ENCODE measurements around the gene GNPTAB. TPM values are rescaled to one million over a fixed set of nuclear protein-coding genes. Genes with fewer than 3 reads are reported as not detected.

The GNPTAB gene
- total and polyA plus RNA-seq, 2 of the 8 experiments (the other 6 are each of a cell fraction or from before 2014, with no cell fraction given), result 21.5 to 51.3 TPM

DNA sequence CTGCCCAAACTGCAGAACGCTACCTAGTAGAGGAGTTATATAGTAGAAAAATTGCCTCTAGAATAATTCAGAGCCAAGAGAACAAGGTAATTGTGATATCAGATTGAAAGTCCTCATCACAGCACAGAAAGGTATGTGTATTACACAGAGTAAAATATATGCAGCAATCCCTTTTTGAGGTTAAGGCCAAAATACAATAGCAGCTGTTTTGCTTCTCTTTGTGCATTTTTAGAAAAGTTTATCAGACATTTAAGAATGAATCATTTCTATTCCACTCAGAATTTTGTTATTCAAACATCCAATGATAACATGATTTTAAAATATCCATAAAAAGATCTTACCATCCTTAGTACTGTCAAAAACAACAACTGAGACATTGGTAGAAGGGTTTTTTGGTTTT lies 45.1 kb downstream of the GNPTAB start (continued):
- no peak for TF ChIP-seq CBX8 (IDR thresholded peaks at IDR 0.05; ENCODE audit: borderline replicate concordance, low read depth, low read length)
- TF ChIP-seq SIX5 (IDR thresholded peaks at IDR 0.05; ENCODE audit: low read depth, low read length), result no peak
- TF ChIP-seq EZH2 (IDR thresholded peaks at IDR 0.05; ENCODE audit: low read depth, low read length, severe bottlenecking), result no peak
- TF ChIP-seq RBBP5 (IDR thresholded peaks at IDR 0.05; ENCODE audit: borderline replicate concordance, low read depth, low read length), result no peak
- TF ChIP-seq SUZ12 (IDR thresholded peaks at IDR 0.05; ENCODE audit: low read length), result no peak
- TF ChIP-seq POU5F1 (IDR thresholded peaks at IDR 0.05; ENCODE audit: low read depth, low read length), result no peak
